ENCODE results near the gene VWA5A.

The VWA5A gene

GRCh38 chr11:124085997-124086846, 29.0 kb upstream of the VWA5A start:
- H3K36me3 ChIP-seq: no peaks in the 10 kb centered on the region
- H3K4me1 ChIP-seq: no peaks in the 10 kb centered on the region
- no peak for TF ChIP-seq CTCF (IDR thresholded peaks at IDR 0.05; ENCODE audit: low read depth, low read length)
- H3K4me3 ChIP-seq (ENCODE audit: low read depth, low read length): no peak overlapping the region
- peak; percentile 23 for DNase-seq
- H3K27me3 ChIP-seq: peaks cover 35% of the 10 kb centered on the region
- no peaks in the 10 kb centered on the region for H3K9me3 ChIP-seq

GRCh38 chr11:124090996-124091395, 24.3 kb upstream of the VWA5A start:
- Histone ChIP-seq H3K4me1 (no peaks in the 10 kb centered on the region), H3K27me3 (peaks cover 27% of the 10 kb centered on the region), H3K4me3 (ENCODE audit: low read depth, low read length) (no peak overlapping the region), H3K36me3 (no peaks in the 10 kb centered on the region), H3K9me3 (no peaks in the 10 kb centered on the region)
- DNase-seq: no peak
- TF ChIP-seq CTCF (IDR thresholded peaks at IDR 0.05; ENCODE audit: low read depth, low read length): no peak

DNA sequence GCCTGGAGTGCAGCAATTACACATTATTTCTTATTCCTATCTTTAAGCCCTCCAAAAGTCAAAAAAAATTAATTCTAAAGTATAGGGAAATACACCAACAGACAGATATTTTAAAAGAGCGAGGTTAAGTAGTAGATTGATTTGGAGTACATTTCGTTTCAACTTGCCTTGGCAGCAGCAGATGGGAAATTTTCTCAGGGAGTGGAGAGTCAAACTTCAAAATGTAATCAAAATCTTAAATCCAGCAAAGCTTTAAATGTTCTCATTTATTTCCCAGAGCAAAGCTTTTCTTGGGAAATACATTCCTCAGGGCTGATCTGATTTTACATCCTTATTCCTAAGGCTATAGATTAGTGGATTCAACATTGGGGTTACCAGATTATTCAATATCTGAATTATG, 21.9 kb upstream of the VWA5A start:
- H3K9me3 ChIP-seq: no peaks in the 10 kb centered on the region
- DNase-seq: no peak
- no peaks in the 10 kb centered on the region for H3K4me1 ChIP-seq
- no peak overlapping the region for H3K4me3 ChIP-seq (ENCODE audit: low read depth, low read length)
- peaks cover 14% of the 10 kb centered on the region; the same call in 1 of the 2 replicates for H3K27me3 ChIP-seq
- no peak for TF ChIP-seq CTCF (IDR thresholded peaks at IDR 0.05; ENCODE audit: low read depth, low read length)
- no peaks in the 10 kb centered on the region for H3K36me3 ChIP-seq

- no peak for TF ChIP-seq CTCF (IDR thresholded peaks at IDR 0.05; ENCODE audit: low read depth, low read length)
- H3K27me3 ChIP-seq: peaks cover 21% of the 10 kb centered on the region; the same call in 1 of the 2 replicates
- DNase-seq: no peak
- H3K4me1 ChIP-seq: no peaks in the 10 kb centered on the region
- no peaks in the 10 kb centered on the region for H3K36me3 ChIP-seq
- no peaks in the 10 kb centered on the region for H3K9me3 ChIP-seq
- no peak overlapping the region for H3K4me3 ChIP-seq (ENCODE audit: low read depth, low read length)
These were observed 20.5 kb upstream of the VWA5A start for GRCh38 chr11:124094731-124095130.

DNA sequence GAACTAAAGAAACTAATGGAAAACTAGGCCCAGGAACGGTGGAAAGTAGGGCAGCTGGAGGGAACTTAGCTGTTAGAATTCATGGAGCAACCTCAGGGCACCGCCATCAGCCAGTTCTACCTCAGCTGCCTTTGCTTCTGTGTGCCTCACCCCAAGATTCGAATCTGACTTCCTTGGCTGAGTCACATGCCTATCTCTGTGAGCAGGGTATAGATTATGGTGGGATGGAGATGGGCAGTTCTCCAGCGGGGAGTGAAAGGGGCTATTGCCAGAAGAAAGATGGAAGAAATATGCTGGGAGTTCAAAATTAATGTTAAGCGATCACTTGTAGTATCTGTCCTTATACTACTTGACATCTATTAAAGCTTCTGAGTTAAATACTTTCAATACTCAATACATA, 18.9 kb upstream of the VWA5A start:
- no peak for TF ChIP-seq CTCF (IDR thresholded peaks at IDR 0.05; ENCODE audit: low read depth, low read length)
- Histone ChIP-seq H3K4me3 (ENCODE audit: low read depth, low read length) (no peak overlapping the region), H3K36me3 (no peaks in the 10 kb centered on the region), H3K27me3 (peaks cover 21% of the 10 kb centered on the region), H3K4me1 (no peaks in the 10 kb centered on the region), H3K9me3 (no peaks in the 10 kb centered on the region)
- DNase-seq: no peak

DNA sequence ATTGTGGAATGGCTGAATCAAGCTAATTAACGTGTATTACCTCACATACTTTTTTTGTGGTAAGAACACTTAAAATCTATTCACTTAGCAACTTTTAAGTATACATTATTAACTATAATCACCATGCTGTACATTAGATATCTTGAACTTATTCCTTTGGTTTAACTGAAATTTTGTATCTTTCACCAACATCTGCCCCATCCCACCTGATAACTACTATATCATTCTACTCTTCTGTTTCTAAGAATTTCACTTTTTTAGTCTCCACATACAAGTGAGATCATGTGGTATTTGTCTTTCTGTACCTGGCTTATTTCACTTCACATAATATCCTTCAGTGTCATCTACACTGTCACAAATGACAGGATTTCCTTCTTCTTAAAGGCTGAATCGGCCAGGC, 17.1 kb upstream of the VWA5A start:
- H3K9me3 ChIP-seq: no peaks in the 10 kb centered on the region
- H3K27me3 ChIP-seq: peaks cover 24% of the 10 kb centered on the region
- no peaks in the 10 kb centered on the region for H3K4me1 ChIP-seq
- H3K36me3 ChIP-seq: no peaks in the 10 kb centered on the region
- no peak for TF ChIP-seq CTCF (IDR thresholded peaks at IDR 0.05; ENCODE audit: low read depth, low read length)
- no peak overlapping the region for H3K4me3 ChIP-seq (ENCODE audit: low read depth, low read length)
- DNase-seq: no peak
